ENCODE measurements around the gene SERF1B. TPM values are rescaled to one million over a fixed set of nuclear protein-coding genes. Genes with fewer than 3 reads are reported as not detected.

The SERF1B gene
- total RNA-seq, 3 donors from 2014 or later, result 19.8 to 24.5 (median 22.9) TPM

Other genes with a start within 250 kb of the SERF1B start
- 100 to 1,000 TPM; 101 to 164 (median 119) TPM for gene SMN2, start 24.4 kb downstream of the SERF1B start, total RNA-seq